ENCODE data around the gene PDE4D.

GRCh38 chr5:59800347-59800893, 93.1 kb downstream of the PDE4D start:
- TF ChIP-seq CTCF (IDR thresholded peaks at IDR 0.05): peak; percentile 47
- no peak for TF ChIP-seq ZFX (IDR thresholded peaks at IDR 0.05; ENCODE audit: borderline replicate concordance)

All from 22Rv1 (cell line).